ENCODE measurements around the gene EYA2.

Gene EYA2

GRCh38 chr20:47030271-47030810, 135.7 kb downstream of the EYA2 start:
- Histone ChIP-seq H3K9me2 (replicated peaks; ENCODE audit: low read depth, low read length) (no peaks in the 10 kb centered on the region), H3K36me3 (ENCODE audit: insufficient read depth, low read length) (no peaks in the 10 kb centered on the region), H3K4me3 (ENCODE audit: low read length, poor library complexity, severe bottlenecking) (no peak overlapping the region), H3K9me3 (ENCODE audit: insufficient read depth, low read depth, low read length) (no peaks in the 10 kb centered on the region), H3K9ac (ENCODE audit: low read depth, low read length, poor library complexity, severe bottlenecking) (no peak overlapping the region), H2AFZ (ENCODE audit: low read length) (no peak overlapping the region), H3K27me3 (ENCODE audit: insufficient read depth, low read length, poor library complexity, severe bottlenecking) (no peaks in the 10 kb centered on the region), H3K4me1 (ENCODE audit: insufficient read depth, low read length, poor library complexity, severe bottlenecking) (no peaks in the 10 kb centered on the region), H3K4me2 (ENCODE audit: low read depth, low read length, poor library complexity, severe bottlenecking) (no peak overlapping the region), H3F3A (ENCODE audit: low read depth) (no peaks in the 10 kb centered on the region), H3K79me2 (ENCODE audit: insufficient read depth, low read length) (no peaks in the 10 kb centered on the region), H4K20me1 (ENCODE audit: insufficient read depth, low read length, poor library complexity, severe bottlenecking) (no peaks in the 10 kb centered on the region)
- no peak for TF ChIP-seq EZH2phosphoT487 (IDR thresholded peaks at IDR 0.05; ENCODE audit: borderline replicate concordance)
- TF ChIP-seq CTCF (conservative IDR thresholded peaks at IDR 0.05; ENCODE audit: low read length) = no peak

- Histone ChIP-seq H3K9me3 (ENCODE audit: insufficient read depth, low read depth, low read length) (no peaks in the 10 kb centered on the region), H3F3A (ENCODE audit: low read depth) (no peaks in the 10 kb centered on the region)
Observed at GRCh38 chr20:47031004-47031403, 136.4 kb downstream of the EYA2 start.

GRCh38 chr20:47031821-47032220, 137.2 kb downstream of the EYA2 start:
- H3F3A ChIP-seq (ENCODE audit: low read depth) = no peaks in the 10 kb centered on the region
- no peaks in the 10 kb centered on the region for H4K20me1 ChIP-seq (ENCODE audit: insufficient read depth, low read length, poor library complexity, severe bottlenecking)
- H3K4me3 ChIP-seq (ENCODE audit: low read length, poor library complexity, severe bottlenecking) = no peak overlapping the region
- H3K4me1 ChIP-seq (ENCODE audit: insufficient read depth, low read length, poor library complexity, severe bottlenecking) = no peaks in the 10 kb centered on the region
- H3K4me2 ChIP-seq (ENCODE audit: low read depth, low read length, poor library complexity, severe bottlenecking) = no peak overlapping the region
- no peaks in the 10 kb centered on the region for H3K27me3 ChIP-seq (ENCODE audit: insufficient read depth, low read length, poor library complexity, severe bottlenecking)
- H3K9me2 ChIP-seq (replicated peaks; ENCODE audit: low read depth, low read length) = no peaks in the 10 kb centered on the region
- H3K79me2 ChIP-seq (ENCODE audit: insufficient read depth, low read length) = no peaks in the 10 kb centered on the region
- no peak overlapping the region for H3K9ac ChIP-seq (ENCODE audit: low read depth, low read length, poor library complexity, severe bottlenecking)
- TF ChIP-seq EZH2phosphoT487 (IDR thresholded peaks at IDR 0.05; ENCODE audit: borderline replicate concordance) (no peak), CTCF (conservative IDR thresholded peaks at IDR 0.05; ENCODE audit: low read length) (no peak)
- H3K36me3 ChIP-seq (ENCODE audit: insufficient read depth, low read length) = no peaks in the 10 kb centered on the region
- no peaks in the 10 kb centered on the region for H3K9me3 ChIP-seq (ENCODE audit: insufficient read depth, low read depth, low read length)
- no peak overlapping the region for H2AFZ ChIP-seq (ENCODE audit: low read length)

More at GRCh38 chr20:47031004-47031403, 136.4 kb downstream of the EYA2 start:
- H3K27me3 ChIP-seq (ENCODE audit: insufficient read depth, low read length, poor library complexity, severe bottlenecking) = no peaks in the 10 kb centered on the region
- H3K9ac ChIP-seq (ENCODE audit: low read depth, low read length, poor library complexity, severe bottlenecking) = no peak overlapping the region
- no peaks in the 10 kb centered on the region for H3K79me2 ChIP-seq (ENCODE audit: insufficient read depth, low read length)
- H2AFZ ChIP-seq (ENCODE audit: low read length) = no peak overlapping the region
- no peak overlapping the region for H3K4me2 ChIP-seq (ENCODE audit: low read depth, low read length, poor library complexity, severe bottlenecking)
- H3K4me3 ChIP-seq (ENCODE audit: low read length, poor library complexity, severe bottlenecking) = no peak overlapping the region
- no peak for TF ChIP-seq CTCF (conservative IDR thresholded peaks at IDR 0.05; ENCODE audit: low read length)
- no peak for TF ChIP-seq EZH2phosphoT487 (IDR thresholded peaks at IDR 0.05; ENCODE audit: borderline replicate concordance)
- H3K9me2 ChIP-seq (replicated peaks; ENCODE audit: low read depth, low read length) = no peaks in the 10 kb centered on the region
- H3K36me3 ChIP-seq (ENCODE audit: insufficient read depth, low read length) = no peaks in the 10 kb centered on the region
- no peaks in the 10 kb centered on the region for H3K4me1 ChIP-seq (ENCODE audit: insufficient read depth, low read length, poor library complexity, severe bottlenecking)
- H4K20me1 ChIP-seq (ENCODE audit: insufficient read depth, low read length, poor library complexity, severe bottlenecking) = no peaks in the 10 kb centered on the region

All from Loucy (cell line).